Ishikawa (cell line): ENCODE results near the gene AFMID.

Experiments
- CEBPB ChIP-seq: IDR thresholded peaks from 2 replicates; pipeline ENCODE4 v1.6.1; 2012
- CREB1 ChIP-seq: IDR thresholded peaks from 2 replicates; pipeline ENCODE4 v1.6.1; 2012; ENCODE audit warnings: low read depth
- EGR1 ChIP-seq: IDR thresholded peaks from 2 replicates; pipeline ENCODE4 v1.6.1; 2012
- EP300 ChIP-seq: IDR thresholded peaks from 2 replicates; pipeline ENCODE4 v1.6.1; 2012; ENCODE audit warnings: borderline replicate concordance
- FOXM1 ChIP-seq: IDR thresholded peaks from 2 replicates; pipeline ENCODE4 v1.6.1; 2012; ENCODE audit warnings: low read depth, borderline replicate concordance
- MAX ChIP-seq: IDR thresholded peaks from 2 replicates; pipeline ENCODE4 v1.6.1; 2012
- NFIC ChIP-seq: IDR thresholded peaks from 2 replicates; pipeline ENCODE4 v1.6.1; 2012
- RAD21 ChIP-seq: IDR thresholded peaks from 2 replicates; pipeline ENCODE4 v1.6.1; 2012; ENCODE audit warnings: low read depth
- REST ChIP-seq: IDR thresholded peaks from 2 replicates; pipeline ENCODE4 v1.6.1; 2012; ENCODE audit warnings: low read depth, mild to moderate bottlenecking
- TAF1 ChIP-seq: IDR thresholded peaks from 2 replicates; pipeline ENCODE4 v1.6.1; 2012; ENCODE audit warnings: low read depth, mild to moderate bottlenecking
- TCF12 ChIP-seq: IDR thresholded peaks from 2 replicates; pipeline ENCODE4 v1.6.1; 2012; ENCODE audit warnings: low read depth
- TEAD4 ChIP-seq: IDR thresholded peaks from 2 replicates; pipeline ENCODE4 v1.6.1; 2012
- USF1 ChIP-seq: IDR thresholded peaks from 2 replicates; pipeline ENCODE4 v1.6.1; 2012
- YY1 ChIP-seq: IDR thresholded peaks from 2 replicates; pipeline ENCODE4 v1.6.1; 2012; ENCODE audit warnings: low read depth
- ZBTB7A ChIP-seq: IDR thresholded peaks from 2 replicates; pipeline ENCODE4 v1.6.1; 2012; ENCODE audit warnings: low read depth

AFMID gene

GRCh38 chr17:78238823-78239488 lies 51.8 kb downstream of the AFMID start:
- TF ChIP-seq TAF1 (no peak), YY1 (no peak), FOXM1 (no peak), RAD21 (no peak), EGR1 (no peak), TEAD4 (no peak), MAX (no peak), CREB1 (no peak), ZBTB7A (no peak), TCF12 (no peak), REST (no peak), NFIC (no peak), EP300 (no peak)

- TF ChIP-seq CEBPB: no peak
- no peak for TF ChIP-seq MAX
- TF ChIP-seq YY1: no peak
- TF ChIP-seq CREB1: no peak
- no peak for TF ChIP-seq FOXM1
- no peak for TF ChIP-seq NFIC
- no peak for TF ChIP-seq USF1
- TF ChIP-seq ZBTB7A: no peak
- no peak for TF ChIP-seq TCF12
- no peak for TF ChIP-seq TEAD4
- no peak for TF ChIP-seq REST
- TF ChIP-seq EP300: no peak
- no peak for TF ChIP-seq EGR1
- TF ChIP-seq TAF1: no peak
- TF ChIP-seq RAD21: no peak
Measured at GRCh38 chr17:78239489-78239931, 52.3 kb downstream of the AFMID start.

GRCh38 chr17:78240012-78240655 lies 53.0 kb downstream of the AFMID start:
- TF ChIP-seq ZBTB7A (no peak), MAX (no peak), TEAD4 (no peak), CEBPB (no peak), EGR1 (no peak), EP300 (no peak), FOXM1 (no peak), TCF12 (no peak), REST (no peak), CREB1 (no peak), TAF1 (no peak), RAD21 (no peak)

- no peak for TF ChIP-seq USF1
- TF ChIP-seq REST: no peak
- TF ChIP-seq CREB1: no peak
- no peak for TF ChIP-seq NFIC
- TF ChIP-seq ZBTB7A: no peak
- no peak for TF ChIP-seq TAF1
- TF ChIP-seq TCF12: no peak
- no peak for TF ChIP-seq CEBPB
- TF ChIP-seq FOXM1: no peak
- no peak for TF ChIP-seq MAX
- TF ChIP-seq YY1: no peak
Measured at GRCh38 chr17:78240839-78241238, 53.7 kb downstream of the AFMID start.
